Measurements from ENCODE around the gene MED13L. TPM values are rescaled to one million over a fixed set of nuclear protein-coding genes. Genes with fewer than 3 reads are reported as not detected.

MED13L gene
- total and polyA plus RNA-seq, 2 donors (not counting 3 experiments of a cell fraction or from before 2014, with no cell fraction given), result 27.4 to 93.6 TPM

DNA sequence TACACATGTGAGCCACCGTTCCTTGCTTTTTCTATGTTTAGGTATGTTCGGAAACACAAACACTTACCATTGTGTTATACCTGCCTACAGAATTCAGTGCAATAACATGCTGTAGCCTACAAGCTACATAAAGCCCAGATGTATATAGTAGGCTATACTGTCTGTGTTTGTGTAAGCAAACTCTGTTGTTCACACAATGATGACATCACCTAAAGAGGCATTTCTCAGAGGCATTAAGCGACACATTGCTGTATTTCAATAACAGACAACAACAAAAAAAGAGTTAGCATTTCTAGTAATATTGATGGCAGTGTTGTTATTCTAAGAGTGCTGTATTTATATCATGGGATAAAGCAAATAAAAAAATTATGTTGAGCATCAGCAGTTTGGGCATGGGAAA, 70.2 kb downstream of the MED13L start:
- Histone ChIP-seq H3K4me2 (ENCODE audit: insufficient read depth, low read length) (no peak overlapping the region), H3K9me3 (replicated peaks; ENCODE audit: control insufficient read depth, insufficient read depth, low read length) (no peaks in the 10 kb centered on the region), H3K9me1 (replicated peaks; ENCODE audit: control insufficient read depth, extremely low read depth, insufficient read depth, low read length) (no peaks in the 10 kb centered on the region), H3K79me2 (ENCODE audit: control insufficient read depth, insufficient read depth, low read length) (peaks cover 68% of the 10 kb centered on the region), H4K20me1 (replicated peaks; ENCODE audit: control insufficient read depth, extremely low read depth, insufficient read depth, low read length) (peaks cover 38% of the 10 kb centered on the region), H3K36me3 (ENCODE audit: control insufficient read depth in 2 of 2, extremely low read depth in 1 of 2, insufficient read depth in 2 of 2, low read length in 2 of 2) (no peaks in the 10 kb centered on the region), H3K9ac (replicated peaks; ENCODE audit: extremely low read depth, insufficient read depth, low read length) (no peak overlapping the region), H3K4me3 (replicated peaks in 1 of 3; ENCODE audit: insufficient read depth in 1 of 3, low read depth in 1 of 3, low read length in 3 of 3) (no peak overlapping the region), H3K4me1 (ENCODE audit: control insufficient read depth, extremely low read depth, insufficient read depth, low read length) (no peaks in the 10 kb centered on the region), H3K27ac (ENCODE audit: insufficient read depth, low read depth, low read length) (no peak overlapping the region), H3K27me3 (ENCODE audit: control insufficient read depth in 2 of 2, insufficient read depth in 2 of 2, low read length in 2 of 2) (no peaks in the 10 kb centered on the region), H2AFZ (ENCODE audit: low read depth, low read length) (no peak overlapping the region)
- FAIRE-seq (no peak), DNase-seq (ENCODE audit: low read depth, low spot score) (no peak)
- TF ChIP-seq GATA2 (IDR thresholded peaks at IDR 0.05; ENCODE audit: insufficient read depth, insufficient read length, low read depth, low read length) (no peak), POLR2AphosphoS5 (IDR thresholded peaks at IDR 0.05; ENCODE audit: insufficient read depth, low read depth, low read length) (no peak), POLR2A (IDR thresholded peaks at IDR 0.05; ENCODE audit: low read depth, low read length) (no peak), FOS (IDR thresholded peaks at IDR 0.05; ENCODE audit: borderline replicate concordance, insufficient read depth, low read length) (no peak), JUN (IDR thresholded peaks at IDR 0.05; ENCODE audit: borderline replicate concordance, insufficient read depth, insufficient read length, low read depth) (no peak), MYC (IDR thresholded peaks at IDR 0.05; ENCODE audit: low read depth, low read length) (no peak), EZH2 (IDR thresholded peaks at IDR 0.05; ENCODE audit: borderline replicate concordance, low read depth, low read length, severe bottlenecking) (no peak)
- TF ChIP-seq, protein P1, sequence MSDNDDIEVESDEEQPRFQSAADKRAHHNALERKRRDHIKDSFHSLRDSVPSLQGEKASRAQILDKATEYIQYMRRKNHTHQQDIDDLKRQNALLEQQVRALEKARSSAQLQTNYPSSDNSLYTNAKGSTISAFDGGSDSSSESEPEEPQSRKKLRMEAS (IDR thresholded peaks at IDR 0.05; ENCODE audit: insufficient read depth, insufficient read length), result no peak
- TF ChIP-seq, protein P2, sequence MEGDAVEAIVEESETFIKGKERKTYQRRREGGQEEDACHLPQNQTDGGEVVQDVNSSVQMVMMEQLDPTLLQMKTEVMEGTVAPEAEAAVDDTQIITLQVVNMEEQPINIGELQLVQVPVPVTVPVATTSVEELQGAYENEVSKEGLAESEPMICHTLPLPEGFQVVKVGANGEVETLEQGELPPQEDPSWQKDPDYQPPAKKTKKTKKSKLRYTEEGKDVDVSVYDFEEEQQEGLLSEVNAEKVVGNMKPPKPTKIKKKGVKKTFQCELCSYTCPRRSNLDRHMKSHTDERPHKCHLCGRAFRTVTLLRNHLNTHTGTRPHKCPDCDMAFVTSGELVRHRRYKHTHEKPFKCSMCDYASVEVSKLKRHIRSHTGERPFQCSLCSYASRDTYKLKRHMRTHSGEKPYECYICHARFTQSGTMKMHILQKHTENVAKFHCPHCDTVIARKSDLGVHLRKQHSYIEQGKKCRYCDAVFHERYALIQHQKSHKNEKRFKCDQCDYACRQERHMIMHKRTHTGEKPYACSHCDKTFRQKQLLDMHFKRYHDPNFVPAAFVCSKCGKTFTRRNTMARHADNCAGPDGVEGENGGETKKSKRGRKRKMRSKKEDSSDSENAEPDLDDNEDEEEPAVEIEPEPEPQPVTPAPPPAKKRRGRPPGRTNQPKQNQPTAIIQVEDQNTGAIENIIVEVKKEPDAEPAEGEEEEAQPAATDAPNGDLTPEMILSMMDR (IDR thresholded peaks at IDR 0.05; ENCODE audit: extremely low read depth in 1 of 2, insufficient read depth in 1 of 2, low read depth in 1 of 2, low read length in 2 of 2), result no peak
- ChIA-PET CTCF (no interaction called here), POLR2A (no interaction called here)
- intact Hi-C loops (cut with micrococcal nuclease) (no loop called here), dilution Hi-C loops (cut with MboI; ENCODE audit: extremely low pct_ligation_motif_present, low sequenced_read_pairs) (no loop called here)
- no TSS peak for BruUV-seq (replicated peaks)
